Thyroid gland (tissue), 4 donors: ENCODE data around the gene VWA3B.

Experiments
- POLR2A ChIP-seq, 2 donors: fragments of 450-650 bp; IDR thresholded peaks; one replicate each; pipeline ENCODE4 v1.6.1; 2017; ENCODE audit warnings: antibody characterized with exemption in 2 of 2, mild to moderate bottlenecking in 2 of 2, moderate library complexity in 1 of 2
- TF ChIP-seq, protein P1 (sequence below), 6 experiments: fragments of 200-600 bp in 3 of 6; fragments of 450-650 bp in 3 of 6; sonication (generic) in 3 of 6; IDR thresholded peaks; one replicate each; pipeline ENCODE4 v1.5.1; 2016 to 2019; ENCODE audit warnings: antibody characterized with exemption in 6 of 6, mild to moderate bottlenecking in 2 of 6, inconsistent platforms in 1 of 6, moderate library complexity in 1 of 6

- TF ChIP-seq, protein P1, sequence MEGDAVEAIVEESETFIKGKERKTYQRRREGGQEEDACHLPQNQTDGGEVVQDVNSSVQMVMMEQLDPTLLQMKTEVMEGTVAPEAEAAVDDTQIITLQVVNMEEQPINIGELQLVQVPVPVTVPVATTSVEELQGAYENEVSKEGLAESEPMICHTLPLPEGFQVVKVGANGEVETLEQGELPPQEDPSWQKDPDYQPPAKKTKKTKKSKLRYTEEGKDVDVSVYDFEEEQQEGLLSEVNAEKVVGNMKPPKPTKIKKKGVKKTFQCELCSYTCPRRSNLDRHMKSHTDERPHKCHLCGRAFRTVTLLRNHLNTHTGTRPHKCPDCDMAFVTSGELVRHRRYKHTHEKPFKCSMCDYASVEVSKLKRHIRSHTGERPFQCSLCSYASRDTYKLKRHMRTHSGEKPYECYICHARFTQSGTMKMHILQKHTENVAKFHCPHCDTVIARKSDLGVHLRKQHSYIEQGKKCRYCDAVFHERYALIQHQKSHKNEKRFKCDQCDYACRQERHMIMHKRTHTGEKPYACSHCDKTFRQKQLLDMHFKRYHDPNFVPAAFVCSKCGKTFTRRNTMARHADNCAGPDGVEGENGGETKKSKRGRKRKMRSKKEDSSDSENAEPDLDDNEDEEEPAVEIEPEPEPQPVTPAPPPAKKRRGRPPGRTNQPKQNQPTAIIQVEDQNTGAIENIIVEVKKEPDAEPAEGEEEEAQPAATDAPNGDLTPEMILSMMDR (IDR thresholded peaks at IDR 0.05), result no peak
- TF ChIP-seq POLR2A (IDR thresholded peaks at IDR 0.05), result no peak
Measured at GRCh38 chr2:98037206-98037605, 49.8 kb upstream of the VWA3B start.
